Ovary (tissue), 3 donors: ENCODE data around the gene DDR2.

Experiments
- EP300 ChIP-seq: sonication (generic); formaldehyde crosslinking; IDR thresholded peaks from one replicate; pipeline ENCODE4 v1.6.1; 2017; ENCODE audit warnings: antibody characterized with exemption
- POLR2A ChIP-seq: fragments of 450-650 bp; IDR thresholded peaks from one replicate; pipeline ENCODE4 v1.6.1; 2017; ENCODE audit warnings: antibody characterized with exemption, mild to moderate bottlenecking, moderate library complexity
- TF ChIP-seq, protein P1 (sequence below), 3 donors: fragments of 450-650 bp in 2 of 3; fragments of 200-600 bp in 1 of 3; IDR thresholded peaks; one replicate each; pipeline versions ENCODE4 v1.5.1 to v1.8.0; 2016 to 2022; ENCODE audit warnings: antibody characterized with exemption in 3 of 3, mild to moderate bottlenecking in 1 of 3
- donor health status: DM: no; HTN: no; CAD: no.

DNA sequence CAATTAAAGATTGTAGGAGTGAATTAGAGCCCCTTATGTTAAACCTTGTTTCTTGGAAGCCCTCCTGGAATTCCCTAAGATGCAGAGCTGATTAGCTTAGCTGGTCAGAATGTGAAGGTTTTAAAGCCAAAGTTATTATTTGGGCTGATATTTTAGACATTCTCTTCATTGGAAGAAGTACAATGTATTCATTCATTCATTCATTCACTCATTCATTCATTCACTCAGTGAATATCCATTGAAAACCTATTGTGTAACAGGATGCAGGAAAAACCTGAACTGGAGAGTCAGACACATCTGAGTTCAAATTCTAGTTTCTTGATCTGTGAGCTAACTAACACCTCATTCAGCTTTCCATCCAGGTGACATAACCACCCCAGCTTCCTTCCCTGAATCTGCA, 29.7 kb downstream of the DDR2 start:
- no peak for TF ChIP-seq POLR2A
- TF ChIP-seq, protein P1, sequence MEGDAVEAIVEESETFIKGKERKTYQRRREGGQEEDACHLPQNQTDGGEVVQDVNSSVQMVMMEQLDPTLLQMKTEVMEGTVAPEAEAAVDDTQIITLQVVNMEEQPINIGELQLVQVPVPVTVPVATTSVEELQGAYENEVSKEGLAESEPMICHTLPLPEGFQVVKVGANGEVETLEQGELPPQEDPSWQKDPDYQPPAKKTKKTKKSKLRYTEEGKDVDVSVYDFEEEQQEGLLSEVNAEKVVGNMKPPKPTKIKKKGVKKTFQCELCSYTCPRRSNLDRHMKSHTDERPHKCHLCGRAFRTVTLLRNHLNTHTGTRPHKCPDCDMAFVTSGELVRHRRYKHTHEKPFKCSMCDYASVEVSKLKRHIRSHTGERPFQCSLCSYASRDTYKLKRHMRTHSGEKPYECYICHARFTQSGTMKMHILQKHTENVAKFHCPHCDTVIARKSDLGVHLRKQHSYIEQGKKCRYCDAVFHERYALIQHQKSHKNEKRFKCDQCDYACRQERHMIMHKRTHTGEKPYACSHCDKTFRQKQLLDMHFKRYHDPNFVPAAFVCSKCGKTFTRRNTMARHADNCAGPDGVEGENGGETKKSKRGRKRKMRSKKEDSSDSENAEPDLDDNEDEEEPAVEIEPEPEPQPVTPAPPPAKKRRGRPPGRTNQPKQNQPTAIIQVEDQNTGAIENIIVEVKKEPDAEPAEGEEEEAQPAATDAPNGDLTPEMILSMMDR (IDR thresholded peaks at IDR 0.05) = no peak
- TF ChIP-seq EP300 = no peak
